Activated T-cell treated with anti-CD3 and anti-CD28 coated beads, Interleukin-2, amount 50 U/mL, for 24 hours (primary cell): Measurements from ENCODE around the gene MS4A6A.
"Not testable (repeated sequence)": the region's sequence is repeated elsewhere in the genome, so short reads cannot be mapped to it uniquely, and the experiment has no call there.

Experiments used
- DNase-seq: peaks from one replicate; pipeline ENCODE4 v3.0.0-alpha.2; 2020
- H3K27ac Mint-ChIP-seq: 2 replicates; pipeline ENCODE4 v1.8.0; 2020; ENCODE audit warnings: mild to moderate bottlenecking, mixed read lengths
- H3K27me3 Mint-ChIP-seq: 2 replicates; pipeline ENCODE4 v1.8.0; 2020; ENCODE audit warnings: mixed read lengths
- H3K36me3 Mint-ChIP-seq: 2 replicates; pipeline ENCODE4 v1.8.0; 2020; ENCODE audit warnings: low read depth, mixed read lengths
- H3K4me1 Mint-ChIP-seq: 2 replicates; pipeline ENCODE4 v1.8.0; 2020; ENCODE audit warnings: low read depth, mixed read lengths
- H3K4me3 Mint-ChIP-seq: 2 replicates; pipeline ENCODE4 v1.8.0; 2020; ENCODE audit warnings: mild to moderate bottlenecking, moderate library complexity, mixed read lengths
- H3K9me3 Mint-ChIP-seq: 2 replicates; pipeline ENCODE4 v1.8.0; 2020; ENCODE audit warnings: mixed read lengths

MS4A6A gene

GRCh38 chr11:60194511-60194910 lies 11.6 kb upstream of the MS4A6A start:
- H3K27ac Mint-ChIP-seq: no peak overlapping the region
- H3K36me3 Mint-ChIP-seq: no peaks in the 10 kb centered on the region
- H3K9me3 Mint-ChIP-seq: peaks cover 2% of the 10 kb centered on the region
- no peak for DNase-seq
- peaks cover 13% of the 10 kb centered on the region for H3K4me1 Mint-ChIP-seq
- peaks cover 36% of the 10 kb centered on the region for H3K27me3 Mint-ChIP-seq
- H3K4me3 Mint-ChIP-seq: no peak overlapping the region

- Mint-ChIP-seq H3K4me3 (no peak overlapping the region), H3K9me3 (peaks cover 2% of the 10 kb centered on the region), H3K27me3 (peaks cover 35% of the 10 kb centered on the region), H3K36me3 (no peaks in the 10 kb centered on the region), H3K27ac (peak overlapping the region; percentile 4), H3K4me1 (peaks cover 13% of the 10 kb centered on the region)
- peak; percentile 40 for DNase-seq
Observed at GRCh38 chr11:60193687-60194433, 11.0 kb upstream of the MS4A6A start.

GRCh38 chr11:60192564-60192963 lies 9.7 kb upstream of the MS4A6A start:
- H3K36me3 Mint-ChIP-seq, H3K4me3 Mint-ChIP-seq, H3K27ac Mint-ChIP-seq, H3K9me3 Mint-ChIP-seq, DNase-seq: not testable (repeated sequence)
- peaks cover 27% of the 10 kb centered on the region for H3K27me3 Mint-ChIP-seq
- H3K4me1 Mint-ChIP-seq: peaks cover 13% of the 10 kb centered on the region

- H3K36me3 Mint-ChIP-seq, H3K9me3 Mint-ChIP-seq, H3K27ac Mint-ChIP-seq, H3K4me3 Mint-ChIP-seq, H3K4me1 Mint-ChIP-seq, DNase-seq: not testable (repeated sequence)
- peaks cover 21% of the 10 kb centered on the region for H3K27me3 Mint-ChIP-seq
Observed at GRCh38 chr11:60188481-60188880, 5.6 kb upstream of the MS4A6A start.

GRCh38 chr11:60186128-60186527 lies 3.2 kb upstream of the MS4A6A start:
- H3K27me3 Mint-ChIP-seq: peaks cover 30% of the 10 kb centered on the region
- not testable (repeated sequence) for H3K27ac Mint-ChIP-seq, H3K9me3 Mint-ChIP-seq, H3K4me1 Mint-ChIP-seq, H3K4me3 Mint-ChIP-seq, H3K36me3 Mint-ChIP-seq, DNase-seq

- not testable (repeated sequence) for H3K4me3 Mint-ChIP-seq
Observed at GRCh38 chr11:60185512-60185827, 2.6 kb upstream of the MS4A6A start.

GRCh38 chr11:60184824-60185511 lies 2.1 kb upstream of the MS4A6A start:
- Mint-ChIP-seq H3K9me3 (peaks cover 4% of the 10 kb centered on the region), H3K4me1 (no peaks in the 10 kb centered on the region), H3K27ac (no peak overlapping the region), H3K27me3 (peaks cover 41% of the 10 kb centered on the region), H3K36me3 (no peaks in the 10 kb centered on the region), H3K4me3 (no peak overlapping the region)
- DNase-seq: no peak

More at GRCh38 chr11:60185512-60185827, 2.6 kb upstream of the MS4A6A start:
- peaks cover 36% of the 10 kb centered on the region for H3K27me3 Mint-ChIP-seq
- not testable (repeated sequence) for H3K36me3 Mint-ChIP-seq, H3K4me1 Mint-ChIP-seq, H3K27ac Mint-ChIP-seq, H3K9me3 Mint-ChIP-seq, DNase-seq

- Mint-ChIP-seq H3K27me3 (peaks cover 52% of the 10 kb centered on the region), H3K4me1 (no peaks in the 10 kb centered on the region), H3K9me3 (peaks cover 4% of the 10 kb centered on the region), H3K36me3 (no peaks in the 10 kb centered on the region), H3K27ac (no peak overlapping the region), H3K4me3 (no peak overlapping the region)
- DNase-seq: no peak
Observed at GRCh38 chr11:60183591-60184205, 815 bp upstream of the MS4A6A start.

- H3K9me3 Mint-ChIP-seq: no peaks in the 10 kb centered on the region
- H3K27ac Mint-ChIP-seq: no peak overlapping the region
- no peaks in the 10 kb centered on the region for H3K36me3 Mint-ChIP-seq
- peaks cover 68% of the 10 kb centered on the region for H3K27me3 Mint-ChIP-seq
- H3K4me1 Mint-ChIP-seq: peaks cover 14% of the 10 kb centered on the region
- no peak for DNase-seq
- H3K4me3 Mint-ChIP-seq: no peak overlapping the region
Observed at GRCh38 chr11:60175860-60176275, 7.0 kb downstream of the MS4A6A start.

GRCh38 chr11:60172011-60172410 lies 10.9 kb downstream of the MS4A6A start:
- peaks cover 16% of the 10 kb centered on the region for H3K9me3 Mint-ChIP-seq
- peaks cover 14% of the 10 kb centered on the region for H3K4me1 Mint-ChIP-seq
- DNase-seq: no peak
- no peak overlapping the region for H3K27ac Mint-ChIP-seq
- H3K4me3 Mint-ChIP-seq: no peak overlapping the region
- H3K36me3 Mint-ChIP-seq: no peaks in the 10 kb centered on the region
- peaks cover 55% of the 10 kb centered on the region for H3K27me3 Mint-ChIP-seq

GRCh38 chr11:60170566-60170965 lies 12.3 kb downstream of the MS4A6A start:
- peaks cover 16% of the 10 kb centered on the region for H3K9me3 Mint-ChIP-seq
- peaks cover 66% of the 10 kb centered on the region for H3K27me3 Mint-ChIP-seq
- DNase-seq: no peak
- peaks cover 11% of the 10 kb centered on the region for H3K4me1 Mint-ChIP-seq
- no peaks in the 10 kb centered on the region for H3K36me3 Mint-ChIP-seq
- H3K27ac Mint-ChIP-seq: no peak overlapping the region
- H3K4me3 Mint-ChIP-seq: no peak overlapping the region

- Mint-ChIP-seq H3K4me1 (peaks cover 21% of the 10 kb centered on the region), H3K9me3 (peaks cover 19% of the 10 kb centered on the region), H3K27me3 (peaks cover 69% of the 10 kb centered on the region), H3K36me3 (no peaks in the 10 kb centered on the region), H3K27ac (no peak overlapping the region), H3K4me3 (no peak overlapping the region)
- no peak for DNase-seq
Observed at GRCh38 chr11:60169264-60169915, 13.5 kb downstream of the MS4A6A start.

- H3K27me3 Mint-ChIP-seq: peaks cover 67% of the 10 kb centered on the region
- no peak overlapping the region for H3K4me3 Mint-ChIP-seq
- peaks cover 15% of the 10 kb centered on the region for H3K4me1 Mint-ChIP-seq
- H3K9me3 Mint-ChIP-seq: peaks cover 19% of the 10 kb centered on the region
- H3K36me3 Mint-ChIP-seq: no peaks in the 10 kb centered on the region
- no peak for DNase-seq
- no peak overlapping the region for H3K27ac Mint-ChIP-seq
Observed at GRCh38 chr11:60168306-60168705, 14.6 kb downstream of the MS4A6A start.

GRCh38 chr11:60165951-60166350 lies 16.9 kb downstream of the MS4A6A start:
- H3K4me1 Mint-ChIP-seq: peaks cover 15% of the 10 kb centered on the region
- no peaks in the 10 kb centered on the region for H3K36me3 Mint-ChIP-seq
- peaks cover 19% of the 10 kb centered on the region for H3K9me3 Mint-ChIP-seq
- H3K27me3 Mint-ChIP-seq: peaks cover 52% of the 10 kb centered on the region
- H3K27ac Mint-ChIP-seq: no peak overlapping the region
- H3K4me3 Mint-ChIP-seq: no peak overlapping the region
- DNase-seq: no peak

GRCh38 chr11:60165538-60165937 lies 17.3 kb downstream of the MS4A6A start:
- DNase-seq: no peak
- Mint-ChIP-seq H3K27ac (no peak overlapping the region), H3K36me3 (no peaks in the 10 kb centered on the region), H3K4me3 (no peak overlapping the region), H3K9me3 (peaks cover 19% of the 10 kb centered on the region), H3K27me3 (peaks cover 50% of the 10 kb centered on the region), H3K4me1 (peaks cover 15% of the 10 kb centered on the region)
